ENCODE results near the gene SPIB. TPM values are rescaled to one million over a fixed set of nuclear protein-coding genes. Genes with fewer than 3 reads are reported as not detected.

SPIB gene
- total RNA-seq, 1 donor from 2014 or later: 0.11 TPM

GRCh38 chr19:50449236-50449899 is 30.6 kb downstream of the SPIB start:
- Mint-ChIP-seq H3K4me3 (no peak overlapping the region), H3K9me3 (peaks cover 4% of the 10 kb centered on the region), H3K4me1 (no peaks in the 10 kb centered on the region), H3K27me3 (ENCODE audit: low read depth) (peaks cover 7% of the 10 kb centered on the region), H3K36me3 (no peaks in the 10 kb centered on the region), H3K27ac (no peak overlapping the region)
- TF ChIP-seq CTCF (IDR thresholded peaks at IDR 0.05; ENCODE audit: unreplicated experiment): no peak
- no peak for DNase-seq (ENCODE audit: low spot score in 2 of 2, unreplicated experiment in 2 of 2)

GRCh38 chr19:50450369-50451222 is 31.9 kb downstream of the SPIB start:
- no peaks in the 10 kb centered on the region for H3K4me1 Mint-ChIP-seq
- DNase-seq (ENCODE audit: low spot score in 2 of 2, unreplicated experiment in 2 of 2): no peak
- no peak overlapping the region for H3K4me3 Mint-ChIP-seq
- no peak for TF ChIP-seq CTCF (IDR thresholded peaks at IDR 0.05; ENCODE audit: unreplicated experiment)
- peaks cover 4% of the 10 kb centered on the region for H3K9me3 Mint-ChIP-seq
- peaks cover 4% of the 10 kb centered on the region for H3K27me3 Mint-ChIP-seq (ENCODE audit: low read depth)
- no peak overlapping the region for H3K27ac Mint-ChIP-seq
- no peaks in the 10 kb centered on the region for H3K36me3 Mint-ChIP-seq

- no peaks in the 10 kb centered on the region for H3K4me1 Mint-ChIP-seq
- peaks cover 4% of the 10 kb centered on the region for H3K27me3 Mint-ChIP-seq (ENCODE audit: low read depth)
Observed at GRCh38 chr19:50451223-50451534, 32.4 kb downstream of the SPIB start.

GRCh38 chr19:50453243-50453642 is 34.5 kb downstream of the SPIB start:
- no peak for TF ChIP-seq CTCF (IDR thresholded peaks at IDR 0.05; ENCODE audit: unreplicated experiment)
- Mint-ChIP-seq H3K27ac (no peak overlapping the region), H3K36me3 (no peaks in the 10 kb centered on the region), H3K9me3 (peaks cover 4% of the 10 kb centered on the region), H3K4me3 (no peak overlapping the region), H3K4me1 (no peaks in the 10 kb centered on the region), H3K27me3 (ENCODE audit: low read depth) (peaks cover 6% of the 10 kb centered on the region)
- no peak for DNase-seq (ENCODE audit: low spot score in 2 of 2, unreplicated experiment in 2 of 2)

More at GRCh38 chr19:50451223-50451534, 32.4 kb downstream of the SPIB start:
- no peak for TF ChIP-seq CTCF (IDR thresholded peaks at IDR 0.05; ENCODE audit: unreplicated experiment)
- no peak for DNase-seq (ENCODE audit: low spot score in 2 of 2, unreplicated experiment in 2 of 2)
- Mint-ChIP-seq H3K4me3 (no peak overlapping the region), H3K36me3 (no peaks in the 10 kb centered on the region), H3K27ac (no peak overlapping the region), H3K9me3 (peaks cover 8% of the 10 kb centered on the region)

GRCh38 chr19:50455992-50456391 is 37.3 kb downstream of the SPIB start:
- peaks cover 2% of the 10 kb centered on the region for H3K27me3 Mint-ChIP-seq (ENCODE audit: low read depth)
- no peak overlapping the region for H3K4me3 Mint-ChIP-seq
- peaks cover 4% of the 10 kb centered on the region for H3K9me3 Mint-ChIP-seq
- DNase-seq (ENCODE audit: low spot score in 2 of 2, unreplicated experiment in 2 of 2): no peak
- TF ChIP-seq CTCF (IDR thresholded peaks at IDR 0.05; ENCODE audit: unreplicated experiment): no peak
- H3K27ac Mint-ChIP-seq: no peak overlapping the region
- H3K36me3 Mint-ChIP-seq: no peaks in the 10 kb centered on the region
- H3K4me1 Mint-ChIP-seq: peaks cover 5% of the 10 kb centered on the region

Measured in mesothelial cell of epicardium (in vitro differentiated cells).